SK-N-SH (cell line): ENCODE data around the gene GAP43. TPM values are rescaled to one million over a fixed set of nuclear protein-coding genes. Genes with fewer than 3 reads are reported as not detected.
A peak's percentile ranks its signal among the peaks of the same experiment; 100 is the strongest.

ENCODE experiments used
- CTCF ChIA-PET: fragments of 300-600, 350-600 bp; formaldehyde crosslinking; extraction: SDS; loops from one replicate; lab custom pipeline; 2021; lab: Yijun Ruan, JAX
- POLR2A ChIA-PET: fragments of 350-600 bp; sonication (Branson Sonifier 250); formaldehyde crosslinking; extraction: SDS; loops from one replicate; lab custom pipeline; 2020; ENCODE audit warnings: antibody characterized with exemption, inconsistent platforms; lab: Yijun Ruan, JAX
- DNase-seq: peaks from one replicate; pipeline ENCODE4 v3.0.0; 2012
- H2AFZ ChIP-seq: fragments of 200-600 bp; sonication (generic); 2 replicates; pipeline ENCODE4 v1.8.1; 2016; ENCODE audit warnings: antibody characterized with exemption, mild to moderate bottlenecking, low read depth
- H3F3A ChIP-seq: fragments of 200-600 bp; sonication (generic); replicated peaks from 2 replicates; pipeline ENCODE3; 2016; ENCODE audit warnings: antibody characterized with exemption, mild to moderate bottlenecking; ENCODE audit not compliant: insufficient read depth
- H3K27ac ChIP-seq, 2 experiments: fragments of 200-500 bp in 1 of 2; fragments of 200-600 bp in 1 of 2; sonication (Bioruptor generic) in 1 of 2; sonication (generic), shearing (Covaris generic) in 1 of 2; 2 replicates each; pipeline versions ENCODE4 v1.5.1 to v1.6.1; 2014 to 2016; ENCODE audit warnings: low read depth in 2 of 2, inconsistent platforms in 1 of 2, low read length in 1 of 2, mild to moderate bottlenecking in 1 of 2, mixed read lengths in 1 of 2
- H3K27me3 ChIP-seq: fragments of 200-600 bp; sonication (generic), shearing (Covaris generic); 2 replicates; pipeline ENCODE4 v1.6.1; 2016; ENCODE audit warnings: mixed run types; ENCODE audit not compliant: insufficient read depth
- H3K36me3 ChIP-seq, 2 experiments: fragments of 200-500 bp in 1 of 2; fragments of 200-600 bp in 1 of 2; sonication (Bioruptor generic) in 1 of 2; sonication (generic) in 1 of 2; replicated peaks in 1 of 2; 2 replicates each; pipeline versions ENCODE3 to v1.5.1; 2014 to 2016; ENCODE audit warnings: low read length in 1 of 2, mild to moderate bottlenecking in 1 of 2; ENCODE audit not compliant: insufficient read depth in 2 of 2, control insufficient read depth in 1 of 2
- H3K4me1 ChIP-seq, 2 experiments: fragments of 200-500 bp in 1 of 2; fragments of 200-600 bp in 1 of 2; sonication (Bioruptor generic) in 1 of 2; sonication (generic), shearing (Covaris generic) in 1 of 2; 2 replicates each; pipeline versions ENCODE4 v1.5.1 to v1.6.1; 2014 to 2016; ENCODE audit warnings: low read depth in 1 of 2, low read length in 1 of 2, mixed run types in 1 of 2; ENCODE audit not compliant: insufficient read depth in 2 of 2, control insufficient read depth in 1 of 2
- H3K4me2 ChIP-seq: fragments of 200-600 bp; sonication (generic), shearing (Covaris generic); 2 replicates; pipeline ENCODE4 v1.6.1; 2017; ENCODE audit warnings: mixed run types
- H3K4me3 ChIP-seq, 2 experiments: fragments of 200-500 bp in 1 of 2; fragments of 200-600 bp in 1 of 2; sonication (Bioruptor generic) in 1 of 2; sonication (generic), shearing (Covaris generic) in 1 of 2; 2 replicates each; pipeline versions ENCODE4 v1.5.1 to v1.8.1; 2014 to 2016; ENCODE audit warnings: low read depth in 2 of 2, inconsistent platforms in 1 of 2, low read length in 1 of 2, mild to moderate bottlenecking in 1 of 2, mixed read lengths in 1 of 2, moderate library complexity in 1 of 2
- H3K79me2 ChIP-seq: fragments of 200-600 bp; sonication (generic); 2 replicates; pipeline ENCODE4 v1.8.1; 2017; ENCODE audit warnings: mild to moderate bottlenecking; ENCODE audit not compliant: insufficient read depth
- H3K9ac ChIP-seq: fragments of 200-600 bp; sonication (generic); 2 replicates; pipeline ENCODE4 v1.6.1; 2017; ENCODE audit warnings: mixed run types
- H3K9me2 ChIP-seq: fragments of 200-600 bp; sonication (generic); 2 replicates; pipeline ENCODE4 v1.6.1; 2017; ENCODE audit warnings: mixed run types
- H3K9me3 ChIP-seq: fragments of 200-600 bp; sonication (generic); 2 replicates; pipeline ENCODE4 v1.6.1; 2017; ENCODE audit warnings: mixed run types, mild to moderate bottlenecking, moderate library complexity
- H4K20me1 ChIP-seq: fragments of 200-600 bp; sonication (generic); 2 replicates; pipeline ENCODE4 v1.6.1; 2017; ENCODE audit warnings: mild to moderate bottlenecking, mixed run types; ENCODE audit not compliant: insufficient read depth
- ELF1 ChIP-seq: IDR thresholded peaks from 2 replicates; pipeline ENCODE4 v1.4.0; 2012
- EP300 ChIP-seq, 2 experiments: IDR thresholded peaks; 2 replicates each; pipeline versions ENCODE4 v1.4.0 to v1.6.1; 2012; ENCODE audit warnings: borderline replicate concordance in 1 of 2, low read depth in 1 of 2, low read length in 1 of 2
- FOXJ3 ChIP-seq: sonication (generic); formaldehyde crosslinking; IDR thresholded peaks from 2 replicates; pipeline ENCODE4 v1.5.1; 2020; ENCODE audit warnings: mild to moderate bottlenecking, missing genetic modification reagents
- NFIC ChIP-seq: IDR thresholded peaks from 2 replicates; pipeline ENCODE4 v1.4.0; 2012; ENCODE audit warnings: borderline replicate concordance
- NRF1 ChIP-seq: IDR thresholded peaks from 2 replicates; pipeline ENCODE4 v1.6.1; 2012; ENCODE audit warnings: low read depth, mild to moderate bottlenecking, low read length
- RFX5 ChIP-seq: IDR thresholded peaks from 2 replicates; pipeline ENCODE4 v1.6.1; 2012; ENCODE audit warnings: mild to moderate bottlenecking, improper control_type of control experiment, low read length
- SIN3A ChIP-seq: IDR thresholded peaks from 2 replicates; pipeline ENCODE4 v1.6.1; 2012; ENCODE audit warnings: low read depth, mild to moderate bottlenecking, low read length, moderate library complexity, borderline replicate concordance
- SMC3 ChIP-seq: IDR thresholded peaks from 2 replicates; pipeline ENCODE4 v1.6.1; 2012; ENCODE audit warnings: low read depth, low read length, improper control_type of control experiment
- YY1 ChIP-seq: IDR thresholded peaks from 2 replicates; pipeline ENCODE4 v1.4.0; 2012; ENCODE audit warnings: low read depth, mild to moderate bottlenecking
- WGBS: methylation state at CpG from one replicate; pipeline ENCODE4 v1.1.6; 2017; ENCODE audit warnings: low lambda C conversion rate; 5-methylcytosine and 5-hydroxymethylcytosine counted together
- polyA plus RNA-seq, 3 experiments: library from polyadenylated mRNA; depleted of rRNA; stranded (reverse); fragments of >200 nt; gene quantifications; 2 replicates each; pipeline ENCODE4 v1.2.3, GENCODE V29; 2012
- TF ChIP-seq, protein P1 (sequence below): IDR thresholded peaks from 2 replicates; pipeline ENCODE4 v1.6.1; 2012; ENCODE audit warnings: mild to moderate bottlenecking, low read depth, low read length, moderate library complexity
- TF ChIP-seq, protein P2 (sequence below): fragments of 200-600 bp; sonication (generic); IDR thresholded peaks from 2 replicates; pipeline ENCODE4 v1.6.1; 2017; ENCODE audit warnings: antibody characterized with exemption, mild to moderate bottlenecking, moderate library complexity

GAP43 gene
- polyA plus RNA-seq, 1 of the 3 experiments (the other 2 are of a cell fraction), result 14.0 TPM

DNA sequence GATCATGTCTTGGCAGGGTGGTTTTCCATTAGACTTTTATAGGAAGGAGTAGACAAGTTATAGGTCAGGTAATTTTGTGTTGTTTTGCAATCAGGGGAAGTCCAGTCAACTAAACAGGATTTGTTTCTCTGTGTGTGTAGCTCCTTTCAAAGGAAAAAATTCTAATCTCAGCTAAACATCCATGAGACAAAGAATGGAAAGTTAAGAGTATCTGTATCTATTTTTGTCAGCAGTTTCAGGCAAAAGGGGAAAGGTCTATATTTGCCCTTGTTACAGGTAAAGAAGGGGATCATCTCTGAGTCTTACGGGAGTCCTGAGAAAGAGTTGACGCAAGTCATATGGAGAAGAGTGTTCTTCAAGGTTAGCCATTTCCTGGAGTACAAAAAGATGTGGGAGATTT is 79.3 kb downstream of the GAP43 start (continued):
- TF ChIP-seq, protein P1, sequence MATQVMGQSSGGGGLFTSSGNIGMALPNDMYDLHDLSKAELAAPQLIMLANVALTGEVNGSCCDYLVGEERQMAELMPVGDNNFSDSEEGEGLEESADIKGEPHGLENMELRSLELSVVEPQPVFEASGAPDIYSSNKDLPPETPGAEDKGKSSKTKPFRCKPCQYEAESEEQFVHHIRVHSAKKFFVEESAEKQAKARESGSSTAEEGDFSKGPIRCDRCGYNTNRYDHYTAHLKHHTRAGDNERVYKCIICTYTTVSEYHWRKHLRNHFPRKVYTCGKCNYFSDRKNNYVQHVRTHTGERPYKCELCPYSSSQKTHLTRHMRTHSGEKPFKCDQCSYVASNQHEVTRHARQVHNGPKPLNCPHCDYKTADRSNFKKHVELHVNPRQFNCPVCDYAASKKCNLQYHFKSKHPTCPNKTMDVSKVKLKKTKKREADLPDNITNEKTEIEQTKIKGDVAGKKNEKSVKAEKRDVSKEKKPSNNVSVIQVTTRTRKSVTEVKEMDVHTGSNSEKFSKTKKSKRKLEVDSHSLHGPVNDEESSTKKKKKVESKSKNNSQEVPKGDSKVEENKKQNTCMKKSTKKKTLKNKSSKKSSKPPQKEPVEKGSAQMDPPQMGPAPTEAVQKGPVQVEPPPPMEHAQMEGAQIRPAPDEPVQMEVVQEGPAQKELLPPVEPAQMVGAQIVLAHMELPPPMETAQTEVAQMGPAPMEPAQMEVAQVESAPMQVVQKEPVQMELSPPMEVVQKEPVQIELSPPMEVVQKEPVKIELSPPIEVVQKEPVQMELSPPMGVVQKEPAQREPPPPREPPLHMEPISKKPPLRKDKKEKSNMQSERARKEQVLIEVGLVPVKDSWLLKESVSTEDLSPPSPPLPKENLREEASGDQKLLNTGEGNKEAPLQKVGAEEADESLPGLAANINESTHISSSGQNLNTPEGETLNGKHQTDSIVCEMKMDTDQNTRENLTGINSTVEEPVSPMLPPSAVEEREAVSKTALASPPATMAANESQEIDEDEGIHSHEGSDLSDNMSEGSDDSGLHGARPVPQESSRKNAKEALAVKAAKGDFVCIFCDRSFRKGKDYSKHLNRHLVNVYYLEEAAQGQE, result no peak
- no peak for TF ChIP-seq YY1
- TF ChIP-seq ELF1, result no peak
- TF ChIP-seq SIN3A, result no peak

DNA sequence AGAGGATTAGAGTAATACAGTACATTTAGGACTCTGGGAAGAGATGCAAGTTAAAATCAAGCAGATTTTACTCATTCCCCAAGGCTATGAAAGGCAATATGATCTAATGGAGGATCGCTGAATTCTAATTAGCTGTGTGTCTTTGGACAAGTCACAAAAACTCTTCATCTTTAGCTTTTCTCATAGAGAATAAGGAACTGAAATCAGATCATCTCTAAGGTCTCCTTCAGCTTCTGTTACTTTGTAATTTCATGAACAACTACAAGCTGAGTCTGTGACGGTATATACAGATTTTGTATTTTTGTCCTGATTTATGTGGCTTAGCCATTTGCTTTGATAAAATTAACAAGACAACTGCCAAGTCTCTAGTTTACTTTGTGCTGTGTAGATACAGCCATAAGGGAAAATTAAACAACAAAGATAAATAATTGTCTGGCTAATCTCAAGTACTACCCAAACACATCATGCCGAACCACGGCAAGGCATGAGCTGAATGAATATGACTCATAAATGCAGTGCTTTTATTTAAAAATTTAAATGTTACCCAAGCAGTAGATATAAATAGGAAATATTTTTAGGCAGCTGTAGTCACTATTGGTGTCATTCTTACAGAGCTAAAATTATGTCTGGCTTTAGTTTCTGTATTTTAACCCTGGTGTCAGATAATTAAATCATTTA is 81.5 kb downstream of the GAP43 start:
- H3K9ac ChIP-seq, result no peak overlapping the region
- DNase-seq, result no peak
- peaks cover 3 to 23% of the 10 kb centered on the region in 2 experiments; a peak in 3 of 4 replicates for H3K4me1 ChIP-seq
- H2AFZ ChIP-seq, result no peak overlapping the region
- WGBS, result 56% methylated on average over 4 of the region's 4 CpGs
- H3K79me2 ChIP-seq, result no peaks in the 10 kb centered on the region
- no peaks in the 10 kb centered on the region for H3K36me3 ChIP-seq
- peak overlapping the region; percentile 25 to 76; a peak in 3 of 4 replicates for H3K27ac ChIP-seq
- H3K9me2 ChIP-seq, result no peaks in the 10 kb centered on the region
- no peaks in the 10 kb centered on the region for H3K27me3 ChIP-seq
- no peak overlapping the region for H3K4me3 ChIP-seq
- H3K4me2 ChIP-seq, result no peak overlapping the region
- ChIA-PET CTCF (interaction anchor here (1.5 to 1.7 kb wide), 2 partner anchors 11 to 79 kb away, joined by 6 to 10 read pairs; no protein-coding TSS in a partner anchor), POLR2A (no interaction called here)
- H3K9me3 ChIP-seq, result no peaks in the 10 kb centered on the region
- H3F3A ChIP-seq, result no peaks in the 10 kb centered on the region
- TF ChIP-seq EP300 (IDR thresholded peaks at IDR 0.05; ENCODE audit: borderline replicate concordance in 1 of 2, low read depth in 1 of 2, low read length in 1 of 2) (no peak), FOXJ3 (no peak), SMC3 (no peak), RFX5 (no peak), NRF1 (no peak), NFIC (no peak)
- TF ChIP-seq, protein P2, sequence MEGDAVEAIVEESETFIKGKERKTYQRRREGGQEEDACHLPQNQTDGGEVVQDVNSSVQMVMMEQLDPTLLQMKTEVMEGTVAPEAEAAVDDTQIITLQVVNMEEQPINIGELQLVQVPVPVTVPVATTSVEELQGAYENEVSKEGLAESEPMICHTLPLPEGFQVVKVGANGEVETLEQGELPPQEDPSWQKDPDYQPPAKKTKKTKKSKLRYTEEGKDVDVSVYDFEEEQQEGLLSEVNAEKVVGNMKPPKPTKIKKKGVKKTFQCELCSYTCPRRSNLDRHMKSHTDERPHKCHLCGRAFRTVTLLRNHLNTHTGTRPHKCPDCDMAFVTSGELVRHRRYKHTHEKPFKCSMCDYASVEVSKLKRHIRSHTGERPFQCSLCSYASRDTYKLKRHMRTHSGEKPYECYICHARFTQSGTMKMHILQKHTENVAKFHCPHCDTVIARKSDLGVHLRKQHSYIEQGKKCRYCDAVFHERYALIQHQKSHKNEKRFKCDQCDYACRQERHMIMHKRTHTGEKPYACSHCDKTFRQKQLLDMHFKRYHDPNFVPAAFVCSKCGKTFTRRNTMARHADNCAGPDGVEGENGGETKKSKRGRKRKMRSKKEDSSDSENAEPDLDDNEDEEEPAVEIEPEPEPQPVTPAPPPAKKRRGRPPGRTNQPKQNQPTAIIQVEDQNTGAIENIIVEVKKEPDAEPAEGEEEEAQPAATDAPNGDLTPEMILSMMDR, result no peak
- no peaks in the 10 kb centered on the region for H4K20me1 ChIP-seq
